GM19372 (cell line): Measurements from ENCODE around the gene PCDH10.
"Not testable (repeated sequence)": the region's sequence is repeated elsewhere in the genome, so short reads cannot be mapped to it uniquely, and the experiment has no call there.

Source experiments
- ATAC-seq: cut with Tn5 transposase; IDR thresholded peaks from one replicate; pipeline ENCODE4 v1.9.1; 2021; ENCODE audit warnings: mild to moderate bottlenecking, low read depth, moderate library complexity; ENCODE audit not compliant: unreplicated experiment

PCDH10 gene

GRCh38 chr4:133208694-133209285 is 59.7 kb downstream of the PCDH10 start:
- no peak for ATAC-seq

- ATAC-seq, result no peak
Observed at GRCh38 chr4:133233922-133234321, 84.8 kb downstream of the PCDH10 start.

- ATAC-seq, result not testable (repeated sequence)
Observed at GRCh38 chr4:133240451-133240850, 91.4 kb downstream of the PCDH10 start.
